GM12873 (cell line): ENCODE measurements around the gene MIF.

ENCODE experiments used
- TF ChIP-seq, protein P1 (sequence below): IDR thresholded peaks from 2 replicates; pipeline ENCODE4 v1.5.1; 2012; ENCODE audit warnings: low read depth, mild to moderate bottlenecking, moderate library complexity, low read length, control low read depth; ENCODE audit not compliant: insufficient read depth; ENCODE audit errors: missing control alignments

Gene MIF

DNA sequence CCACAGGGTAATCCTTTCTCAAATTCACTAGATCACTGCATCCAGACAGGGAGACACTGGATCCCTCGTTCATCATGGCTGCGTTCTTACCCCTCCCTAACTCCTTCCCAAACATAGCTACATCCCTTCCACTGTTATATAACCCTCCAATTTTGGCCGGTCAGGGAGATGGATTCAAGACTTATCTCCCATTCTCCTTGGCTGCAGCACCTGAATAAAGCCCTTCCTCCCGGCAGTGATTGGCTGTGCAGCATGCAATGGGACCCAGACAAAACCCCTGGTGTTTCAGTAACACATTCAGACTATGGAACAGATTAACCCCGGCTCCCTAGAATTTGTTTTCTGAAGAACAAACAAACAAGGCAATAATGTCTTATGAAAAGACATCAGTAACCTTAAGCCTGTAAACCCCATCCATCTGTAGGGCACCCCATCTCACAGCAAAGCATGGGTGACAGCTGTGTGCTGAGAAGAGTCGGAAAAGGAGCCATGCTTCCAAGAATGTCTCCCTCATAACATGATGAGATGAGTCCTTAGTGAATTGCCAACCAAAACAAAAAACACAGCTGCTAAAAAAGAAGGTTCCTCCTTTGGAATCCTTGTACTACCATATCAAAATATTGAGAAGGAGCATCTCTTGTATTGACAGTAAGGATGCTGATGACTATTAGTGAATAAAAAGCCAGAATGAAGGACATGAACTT, 5.0 kb downstream of the MIF start:
- TF ChIP-seq, protein P1, sequence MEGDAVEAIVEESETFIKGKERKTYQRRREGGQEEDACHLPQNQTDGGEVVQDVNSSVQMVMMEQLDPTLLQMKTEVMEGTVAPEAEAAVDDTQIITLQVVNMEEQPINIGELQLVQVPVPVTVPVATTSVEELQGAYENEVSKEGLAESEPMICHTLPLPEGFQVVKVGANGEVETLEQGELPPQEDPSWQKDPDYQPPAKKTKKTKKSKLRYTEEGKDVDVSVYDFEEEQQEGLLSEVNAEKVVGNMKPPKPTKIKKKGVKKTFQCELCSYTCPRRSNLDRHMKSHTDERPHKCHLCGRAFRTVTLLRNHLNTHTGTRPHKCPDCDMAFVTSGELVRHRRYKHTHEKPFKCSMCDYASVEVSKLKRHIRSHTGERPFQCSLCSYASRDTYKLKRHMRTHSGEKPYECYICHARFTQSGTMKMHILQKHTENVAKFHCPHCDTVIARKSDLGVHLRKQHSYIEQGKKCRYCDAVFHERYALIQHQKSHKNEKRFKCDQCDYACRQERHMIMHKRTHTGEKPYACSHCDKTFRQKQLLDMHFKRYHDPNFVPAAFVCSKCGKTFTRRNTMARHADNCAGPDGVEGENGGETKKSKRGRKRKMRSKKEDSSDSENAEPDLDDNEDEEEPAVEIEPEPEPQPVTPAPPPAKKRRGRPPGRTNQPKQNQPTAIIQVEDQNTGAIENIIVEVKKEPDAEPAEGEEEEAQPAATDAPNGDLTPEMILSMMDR: no peak

DNA sequence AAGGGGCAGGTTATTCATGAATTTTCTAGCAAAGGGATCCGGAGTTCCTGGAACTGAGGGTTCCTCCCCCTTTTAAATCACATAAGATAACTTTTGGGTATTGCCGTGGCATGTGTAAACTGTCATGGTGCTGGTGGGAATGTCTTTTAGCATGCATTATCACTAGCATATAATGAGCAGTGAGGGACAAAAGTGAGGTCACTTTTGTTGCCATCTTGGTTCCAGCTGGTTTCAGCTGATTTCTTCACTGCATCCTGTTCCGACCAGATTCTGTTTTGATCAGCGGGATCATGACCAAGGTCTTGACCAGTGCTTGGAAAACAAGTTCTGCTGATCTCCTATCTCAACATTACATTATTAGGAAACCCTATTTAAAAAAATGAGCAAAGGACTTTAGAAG, 7.4 kb downstream of the MIF start:
- TF ChIP-seq, protein P1: no peak

DNA sequence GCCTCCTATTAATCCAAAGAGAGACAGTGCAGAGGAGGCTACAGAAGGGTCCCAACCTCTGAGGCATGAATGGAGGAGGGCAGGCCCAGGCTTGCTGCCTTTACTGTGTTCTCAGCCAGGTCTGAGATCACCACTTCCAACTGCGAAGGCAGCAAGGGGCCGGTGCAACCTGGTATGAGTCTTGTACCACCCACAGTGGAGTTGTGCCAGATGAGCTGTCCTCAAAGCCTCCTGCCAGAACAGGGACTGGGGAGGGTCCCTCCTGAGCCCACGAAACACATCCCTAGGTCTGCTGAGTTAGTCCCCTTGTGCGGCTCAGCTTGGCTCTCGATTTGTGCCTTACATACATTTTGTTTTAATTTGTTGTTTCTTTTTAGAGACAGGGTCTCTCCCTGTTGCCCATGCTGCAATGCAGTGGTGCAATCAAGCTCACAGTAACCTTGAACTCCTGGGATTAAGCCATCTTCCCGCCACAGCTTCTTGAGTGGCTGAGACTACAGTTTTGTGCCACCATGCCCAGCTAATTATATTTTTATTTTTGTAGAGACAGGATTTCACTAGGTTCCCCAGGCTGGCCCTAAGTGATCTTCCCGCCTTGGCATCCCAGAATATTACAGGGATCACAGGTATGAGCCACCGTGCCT, 9.3 kb downstream of the MIF start:
- TF ChIP-seq, protein P1: no peak

DNA sequence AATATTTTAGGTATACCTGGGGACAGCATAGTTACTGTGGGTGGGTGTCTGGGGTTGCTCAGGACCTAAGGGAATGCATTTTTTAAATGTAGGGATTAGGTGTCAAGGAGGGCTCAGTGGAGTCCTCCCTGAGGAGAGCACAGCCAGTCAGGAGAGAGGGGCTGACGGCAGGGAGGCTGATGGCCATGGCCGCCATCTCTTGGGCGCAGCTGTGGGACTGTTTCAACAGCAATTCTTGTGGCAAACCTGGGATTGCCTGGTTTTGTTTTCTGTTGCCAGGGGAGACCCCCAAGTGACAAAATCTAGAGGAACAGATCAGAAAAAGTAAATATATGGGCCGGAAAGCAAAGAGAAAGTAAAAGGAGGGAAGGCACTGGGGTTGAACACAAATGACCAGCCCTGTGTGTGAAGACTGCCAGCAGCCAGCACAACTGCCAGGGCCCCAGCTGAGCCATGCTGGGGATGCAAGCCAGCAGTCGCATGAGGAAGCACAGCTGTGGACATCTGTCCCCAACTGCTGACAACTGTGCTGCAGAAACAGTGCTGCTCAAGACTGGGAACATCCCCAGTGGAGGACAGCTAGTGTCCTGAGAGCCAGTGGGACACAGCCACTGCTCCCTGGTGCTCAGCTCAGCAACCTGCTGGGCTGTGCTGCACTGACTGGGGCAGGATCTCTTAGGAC, 10.5 kb downstream of the MIF start:
- TF ChIP-seq, protein P1: no peak

DNA sequence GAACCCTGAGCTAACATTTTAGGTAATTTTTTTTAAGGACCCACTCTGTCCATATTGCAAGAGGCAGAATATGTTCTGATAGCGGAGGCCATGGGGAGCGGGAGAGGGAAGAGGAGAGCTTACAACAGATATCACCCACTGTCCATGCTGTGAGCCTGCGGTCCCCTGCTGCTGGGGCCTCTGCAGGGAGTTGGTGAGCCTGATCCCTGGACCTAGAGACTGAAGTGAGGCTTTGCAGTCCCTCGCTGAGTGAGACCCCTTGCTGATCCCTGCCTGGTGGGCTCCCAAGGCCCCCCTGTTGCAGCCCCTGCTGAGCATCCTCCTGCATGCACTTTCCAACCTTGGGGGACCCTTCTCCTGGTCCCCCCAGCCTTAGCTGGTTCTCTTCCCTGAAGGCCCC, 12.5 kb downstream of the MIF start:
- TF ChIP-seq, protein P1: no peak

DNA sequence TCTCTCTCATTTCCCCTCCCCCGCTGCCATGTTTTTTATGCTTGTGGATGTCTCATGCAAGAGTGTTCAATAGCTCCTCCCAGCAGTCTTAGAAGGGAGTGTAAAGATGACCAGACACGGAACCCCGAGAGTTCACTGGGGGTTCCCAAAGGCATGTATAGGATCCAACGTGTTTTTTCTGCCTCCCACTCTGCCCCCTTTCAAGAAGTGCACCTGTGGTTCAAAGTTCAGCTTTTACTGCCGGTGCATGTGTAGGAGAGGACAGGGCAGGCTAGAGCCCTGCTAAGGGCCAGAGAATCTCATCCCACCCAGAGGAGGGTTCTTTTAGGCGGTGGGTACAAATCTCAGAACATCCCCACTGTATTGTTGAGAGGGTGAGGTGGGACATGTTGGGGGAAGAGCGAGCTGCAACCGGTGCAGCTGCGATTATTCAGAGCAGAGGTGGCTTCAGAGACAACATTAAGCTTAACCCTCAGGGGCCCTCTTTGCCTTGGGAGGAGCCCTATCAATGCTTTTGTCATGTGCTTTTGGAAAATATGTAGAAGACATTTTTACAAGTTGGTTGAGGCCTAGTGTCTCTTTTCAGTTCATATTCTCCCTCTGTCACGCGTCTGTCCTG, 14.5 kb downstream of the MIF start:
- TF ChIP-seq, protein P1: no peak
